ENCODE results near the gene AGTRAP. TPM values are rescaled to one million over a fixed set of nuclear protein-coding genes. Genes with fewer than 3 reads are reported as not detected.

Gene AGTRAP
- total RNA-seq, 1 experiment from 2014 or later, result 57.0 TPM

- CTCF ChIA-PET, result interaction anchor here (0.6 to 1.3 kb wide), 4 partner anchors 49 to 74 kb away, joined by 3 to 10 read pairs (median 3); partner anchors contain the start of gene FBXO6
- Histone ChIP-seq H3K27me3 (ENCODE audit: control insufficient read depth, insufficient read depth, low read length) (no peaks in the 10 kb centered on the region), H3K4me3 (ENCODE audit: low read depth in 2 of 2, low read length in 2 of 2) (peak overlapping the region in 1 of 2 experiments; percentile 33; a peak in 3 of 4 replicates), H3K4me1 (ENCODE audit: control insufficient read depth, insufficient read depth, low read length) (no peaks in the 10 kb centered on the region; the same call in 1 of the 2 replicates), H3K9me3 (ENCODE audit: control insufficient read depth, insufficient read depth, low read depth, low read length) (no peaks in the 10 kb centered on the region), H3K27ac (ENCODE audit: low read length) (no peak overlapping the region), H3K36me3 (ENCODE audit: control insufficient read depth, insufficient read depth, low read length) (no peaks in the 10 kb centered on the region)
- DNase-seq (ENCODE audit: low read depth, low spot score) (no peak), ATAC-seq (no peak)
- in situ Hi-C loops (cut with HindIII; ENCODE audit: low pct_unique_long_range_greater_than_20kb, low sequenced_read_pairs) (no loop called here), intact Hi-C loops (cut with micrococcal nuclease; ENCODE audit: unreplicated experiment) (no loop called here)
- no TSS peak for BruUV-seq (replicated peaks)
- TF ChIP-seq TCF7L2 (IDR thresholded peaks at IDR 0.05; ENCODE audit: low read depth, low read length), result no peak
- TF ChIP-seq REST (IDR thresholded peaks at IDR 0.05; ENCODE audit: insufficient read depth in 1 of 2, low read depth in 2 of 2, low read length in 1 of 2), result no peak
- TF ChIP-seq CTCF (IDR thresholded peaks at IDR 0.05), result no peak
- no peak for TF ChIP-seq SIN3A (IDR thresholded peaks at IDR 0.05; ENCODE audit: borderline replicate concordance, insufficient read depth, low read depth, low read length)
- no peak for TF ChIP-seq POLR2AphosphoS5 (IDR thresholded peaks at IDR 0.05; ENCODE audit: low read depth, low read length)
- POLR2A ChIA-PET, result no interaction called here
Observed at GRCh38 chr1:11720033-11720376, 15.9 kb upstream of the AGTRAP start.

- Histone ChIP-seq H3K4me1 (ENCODE audit: control insufficient read depth, insufficient read depth, low read length) (no peaks in the 10 kb centered on the region; the same call in 1 of the 2 replicates), H3K4me3 (ENCODE audit: low read depth in 2 of 2, low read length in 2 of 2) (no peak overlapping the region), H3K27me3 (ENCODE audit: control insufficient read depth, insufficient read depth, low read length) (no peaks in the 10 kb centered on the region), H3K9me3 (ENCODE audit: control insufficient read depth, insufficient read depth, low read depth, low read length) (no peaks in the 10 kb centered on the region), H3K36me3 (ENCODE audit: control insufficient read depth, insufficient read depth, low read length) (no peaks in the 10 kb centered on the region), H3K27ac (ENCODE audit: low read length) (no peak overlapping the region)
- in situ Hi-C loops (cut with HindIII; ENCODE audit: low pct_unique_long_range_greater_than_20kb, low sequenced_read_pairs), result no loop called here
- ChIA-PET CTCF (interaction anchor here (1.0 to 1.3 kb wide), 3 partner anchors 48 to 75 kb away, joined by 3 to 10 read pairs (median 5); partner anchors contain the start of gene FBXO6), POLR2A (no interaction called here)
- no TSS peak for BruUV-seq (replicated peaks)
- DNase-seq (ENCODE audit: low read depth, low spot score) (no peak), ATAC-seq (no peak)
- TF ChIP-seq SIN3A (IDR thresholded peaks at IDR 0.05; ENCODE audit: borderline replicate concordance, insufficient read depth, low read depth, low read length) (no peak), POLR2AphosphoS5 (IDR thresholded peaks at IDR 0.05; ENCODE audit: low read depth, low read length) (no peak), CTCF (IDR thresholded peaks at IDR 0.05) (no peak), TCF7L2 (IDR thresholded peaks at IDR 0.05; ENCODE audit: low read depth, low read length) (no peak), REST (IDR thresholded peaks at IDR 0.05; ENCODE audit: insufficient read depth in 1 of 2, low read depth in 2 of 2, low read length in 1 of 2) (no peak)
- intact Hi-C loops (cut with micrococcal nuclease; ENCODE audit: unreplicated experiment), result no loop called here
Observed at GRCh38 chr1:11720525-11720924, 15.4 kb upstream of the AGTRAP start.

All from Panc1 (cell line).